ENCODE data around the gene ZNF835.
"Not testable (repeated sequence)": the region's sequence is repeated elsewhere in the genome, so short reads cannot be mapped to it uniquely, and the experiment has no call there.

Gene ZNF835

DNA sequence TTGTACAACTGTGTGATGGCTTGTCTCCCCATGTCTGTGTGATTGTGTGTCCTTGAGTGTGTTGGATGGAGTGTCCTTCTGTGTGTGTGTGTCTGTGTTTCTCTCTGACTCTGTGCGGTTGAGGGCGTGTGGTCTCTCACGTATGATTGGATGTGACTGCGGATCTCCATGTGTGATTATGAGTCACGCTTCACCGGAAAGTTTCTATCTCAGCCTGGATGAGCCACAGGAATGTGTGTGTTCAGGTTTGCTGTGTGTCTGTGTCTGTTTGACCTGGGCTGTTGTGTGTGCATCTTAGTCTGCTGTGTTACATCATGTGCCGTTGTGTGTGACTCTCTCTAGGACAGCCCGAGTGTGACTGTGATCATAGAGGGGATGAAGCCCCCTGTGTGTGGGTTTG is 15.5 kb upstream of the ZNF835 start:
- no peak overlapping the region for H3K9ac ChIP-seq (ENCODE audit: low read length)
- no peak overlapping the region for H3K4me3 ChIP-seq (ENCODE audit: low read length)
- no peaks in the 10 kb centered on the region for H3K27me3 ChIP-seq (replicated peaks; ENCODE audit: control insufficient read depth, insufficient read depth, low read length)
- peaks cover 4% of the 10 kb centered on the region for H3K9me3 ChIP-seq (ENCODE audit: control insufficient read depth, low read length)
- DNase-seq (ENCODE audit: low read depth): no peak
- no peaks in the 10 kb centered on the region for H3K36me3 ChIP-seq (ENCODE audit: control insufficient read depth, insufficient read depth, low read length, severe bottlenecking)
- H3K4me1 ChIP-seq (ENCODE audit: control insufficient read depth, insufficient read depth, low read length): no peaks in the 10 kb centered on the region

DNA sequence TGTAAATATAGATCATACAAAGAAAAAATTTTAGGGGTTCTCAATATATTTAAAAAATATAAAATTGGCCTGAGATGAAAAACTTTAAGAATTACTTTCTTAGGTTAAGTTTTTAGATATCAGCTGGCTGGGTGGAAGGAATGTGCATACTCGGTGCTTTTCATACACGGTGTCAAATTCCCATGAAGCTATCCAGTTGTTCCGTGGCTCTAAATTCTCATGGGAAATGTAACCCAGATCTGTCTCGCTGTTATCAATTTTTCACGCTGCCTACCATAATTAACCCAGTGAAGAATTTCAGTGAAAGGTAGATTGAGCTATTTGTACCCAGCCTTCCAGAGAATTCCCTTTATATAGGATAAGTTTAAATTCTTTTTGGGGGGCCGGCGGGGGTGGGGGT is 11.6 kb upstream of the ZNF835 start:
- H3K9me3 ChIP-seq (ENCODE audit: control insufficient read depth, low read length): peaks cover 4% of the 10 kb centered on the region
- no peak overlapping the region for H3K9ac ChIP-seq (ENCODE audit: low read length)
- no peaks in the 10 kb centered on the region for H3K4me1 ChIP-seq (ENCODE audit: control insufficient read depth, insufficient read depth, low read length)

DNA sequence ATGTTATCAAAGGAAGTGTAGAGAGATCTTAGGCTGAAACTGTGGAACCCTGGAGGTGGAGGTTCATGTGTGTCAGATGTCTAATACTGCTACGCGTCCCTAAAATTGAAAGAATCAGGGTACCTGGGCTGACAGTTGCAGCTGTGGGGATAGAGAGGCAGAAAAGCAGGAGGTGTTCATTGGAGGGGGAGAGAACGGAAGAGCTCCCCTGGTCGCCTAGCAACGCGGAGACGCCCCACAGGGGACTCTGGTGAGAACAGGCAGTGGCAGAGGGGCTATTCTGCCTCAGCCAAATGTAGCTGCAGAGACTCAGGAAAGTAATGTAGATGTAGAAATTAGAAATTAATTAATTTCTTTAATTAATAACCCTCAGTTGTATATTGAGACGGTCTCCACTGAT is 10.1 kb upstream of the ZNF835 start:
- Histone ChIP-seq H3K4me3 (ENCODE audit: low read length) (no peak overlapping the region), H3K9ac (ENCODE audit: low read length) (no peak overlapping the region), H3K4me1 (ENCODE audit: control insufficient read depth, insufficient read depth, low read length) (no peaks in the 10 kb centered on the region), H3K36me3 (ENCODE audit: control insufficient read depth, insufficient read depth, low read length, severe bottlenecking) (no peaks in the 10 kb centered on the region), H3K9me3 (ENCODE audit: control insufficient read depth, low read length) (peaks cover 4% of the 10 kb centered on the region), H3K27me3 (replicated peaks; ENCODE audit: control insufficient read depth, insufficient read depth, low read length) (no peaks in the 10 kb centered on the region)
- DNase-seq (ENCODE audit: low read depth): no peak

More for the DNA sequence above, 11.6 kb upstream of the ZNF835 start:
- no peak for DNase-seq (ENCODE audit: low read depth)
- H3K4me3 ChIP-seq (ENCODE audit: low read length): no peak overlapping the region
- H3K36me3 ChIP-seq (ENCODE audit: control insufficient read depth, insufficient read depth, low read length, severe bottlenecking): no peaks in the 10 kb centered on the region
- no peaks in the 10 kb centered on the region for H3K27me3 ChIP-seq (replicated peaks; ENCODE audit: control insufficient read depth, insufficient read depth, low read length)

DNA sequence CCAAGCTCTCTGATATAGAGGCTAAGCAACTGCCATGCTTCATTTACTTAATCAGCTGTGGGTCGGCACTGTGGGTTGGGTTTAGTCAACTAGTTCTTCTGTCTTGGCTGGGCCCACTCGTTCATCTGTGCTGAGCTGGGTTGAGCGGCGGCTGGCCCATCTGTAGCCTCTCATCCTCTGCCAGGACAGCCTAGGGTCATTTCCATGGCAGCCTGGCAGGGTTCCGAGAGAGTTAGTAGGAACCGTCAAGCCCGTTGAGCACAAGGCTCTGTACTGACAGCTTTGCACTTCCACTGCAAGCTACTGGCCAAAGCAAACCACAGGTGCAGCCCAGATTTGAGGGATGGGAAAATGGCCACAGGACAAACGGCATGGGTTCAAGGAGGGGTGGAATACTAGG is 6.6 kb upstream of the ZNF835 start:
- H3K4me1 ChIP-seq (ENCODE audit: control insufficient read depth, insufficient read depth, low read length): no peaks in the 10 kb centered on the region
- H3K4me3 ChIP-seq (ENCODE audit: low read length): no peak overlapping the region
- no peaks in the 10 kb centered on the region for H3K9me3 ChIP-seq (ENCODE audit: control insufficient read depth, low read length)
- H3K9ac ChIP-seq (ENCODE audit: low read length): no peak overlapping the region
- no peaks in the 10 kb centered on the region for H3K36me3 ChIP-seq (ENCODE audit: control insufficient read depth, insufficient read depth, low read length, severe bottlenecking)
- DNase-seq (ENCODE audit: low read depth): no peak
- H3K27me3 ChIP-seq (replicated peaks; ENCODE audit: control insufficient read depth, insufficient read depth, low read length): no peaks in the 10 kb centered on the region

DNA sequence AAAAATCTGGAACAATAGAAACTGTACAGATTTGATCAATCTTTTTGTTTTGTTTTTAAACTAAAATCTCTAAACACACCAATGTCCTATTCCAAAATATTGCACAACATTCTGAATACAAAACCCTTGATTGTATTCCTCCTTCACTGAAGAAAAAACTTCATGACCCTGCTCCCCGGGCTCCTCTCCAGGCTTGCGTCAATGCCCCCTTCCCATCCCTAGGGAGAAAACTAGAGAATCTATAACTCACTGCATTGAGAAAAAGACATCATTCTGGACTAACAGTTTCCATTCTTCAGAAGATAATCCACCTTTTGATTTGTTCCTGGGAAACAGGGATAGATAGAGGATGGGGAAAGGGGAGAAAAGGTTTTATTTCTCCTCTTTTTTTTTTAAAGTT is 1.1 kb upstream of the ZNF835 start:
- H3K27me3 ChIP-seq (replicated peaks; ENCODE audit: control insufficient read depth, insufficient read depth, low read length); DNase-seq (ENCODE audit: low read depth); H3K9ac ChIP-seq (ENCODE audit: low read length); H3K9me3 ChIP-seq (ENCODE audit: control insufficient read depth, low read length); H3K36me3 ChIP-seq (ENCODE audit: control insufficient read depth, insufficient read depth, low read length, severe bottlenecking); H3K4me3 ChIP-seq (ENCODE audit: low read length); H3K4me1 ChIP-seq (ENCODE audit: control insufficient read depth, insufficient read depth, low read length): not testable (repeated sequence)

DNA sequence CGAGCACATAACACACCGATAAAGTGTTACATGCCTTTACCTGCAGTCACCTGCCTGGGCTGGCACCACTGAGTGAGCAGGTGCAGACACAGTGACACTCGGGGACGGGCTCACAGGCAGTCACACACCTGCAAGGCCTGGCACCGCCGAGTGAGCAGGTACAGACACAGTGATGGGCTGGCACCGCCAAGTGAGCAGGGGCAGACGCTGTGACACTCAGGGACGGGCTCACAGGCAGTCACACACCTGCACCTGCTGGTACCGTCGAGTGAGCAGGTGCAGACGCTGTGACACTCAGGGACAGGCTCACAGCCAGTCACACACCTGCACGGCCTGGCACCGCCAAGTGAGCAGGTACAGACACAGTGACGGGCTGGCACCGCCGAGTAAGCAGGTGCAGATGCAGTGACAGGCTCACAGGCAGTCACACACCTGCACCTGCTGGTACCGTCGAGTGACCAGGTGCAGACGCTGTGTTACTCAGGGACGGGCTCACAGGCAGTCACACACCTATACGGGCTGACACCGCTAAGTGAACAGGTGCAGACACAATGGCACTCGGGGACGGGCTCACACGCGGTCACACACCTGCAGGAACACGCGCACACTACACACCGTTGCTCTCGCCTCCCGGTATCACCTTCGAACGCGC is 470 bp downstream of the ZNF835 start:
- Histone ChIP-seq H3K27me3 (replicated peaks; ENCODE audit: control insufficient read depth, insufficient read depth, low read length) (no peaks in the 10 kb centered on the region), H3K4me1 (ENCODE audit: control insufficient read depth, insufficient read depth, low read length) (peaks cover 3% of the 10 kb centered on the region), H3K9me3 (ENCODE audit: control insufficient read depth, low read length) (no peaks in the 10 kb centered on the region), H3K9ac (ENCODE audit: low read length) (peak overlapping the region; percentile 85), H3K4me3 (ENCODE audit: low read length) (peak overlapping the region; percentile 84), H3K36me3 (ENCODE audit: control insufficient read depth, insufficient read depth, low read length, severe bottlenecking) (no peaks in the 10 kb centered on the region)
- no peak for DNase-seq (ENCODE audit: low read depth)

DNA sequence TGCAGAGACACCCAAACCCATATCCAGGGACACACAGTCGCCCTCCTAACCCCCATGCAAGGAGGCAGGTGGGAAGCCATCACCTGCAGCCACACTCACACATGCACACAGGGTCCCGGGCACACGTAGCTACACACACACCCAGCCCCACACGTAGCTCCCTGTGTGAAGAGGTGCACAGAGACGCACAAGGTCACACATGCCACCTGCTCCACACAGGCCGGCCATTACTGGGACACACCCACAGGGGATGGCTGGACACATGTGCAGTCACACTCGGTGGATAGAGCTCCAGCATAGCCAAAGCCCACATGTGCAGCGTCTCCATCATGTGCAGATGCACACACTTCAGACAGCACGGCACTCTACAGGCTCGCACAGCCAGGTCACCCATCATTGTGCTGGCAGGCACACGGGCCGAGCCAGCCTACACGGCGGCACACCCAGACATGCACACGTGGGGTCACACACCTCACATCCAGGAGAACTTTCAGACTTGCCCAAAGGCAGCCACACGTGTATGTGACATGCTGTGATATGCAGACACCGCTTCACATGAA is 1.1 kb downstream of the ZNF835 start:
- no peaks in the 10 kb centered on the region for H3K36me3 ChIP-seq (ENCODE audit: control insufficient read depth, insufficient read depth, low read length, severe bottlenecking)
- peak overlapping the region; percentile 84 for H3K4me3 ChIP-seq (ENCODE audit: low read length)
- H3K9ac ChIP-seq (ENCODE audit: low read length): no peak overlapping the region
- no peaks in the 10 kb centered on the region for H3K27me3 ChIP-seq (replicated peaks; ENCODE audit: control insufficient read depth, insufficient read depth, low read length)
- peaks cover 3% of the 10 kb centered on the region for H3K4me1 ChIP-seq (ENCODE audit: control insufficient read depth, insufficient read depth, low read length)
- no peak for DNase-seq (ENCODE audit: low read depth)
- H3K9me3 ChIP-seq (ENCODE audit: control insufficient read depth, low read length): no peaks in the 10 kb centered on the region

DNA sequence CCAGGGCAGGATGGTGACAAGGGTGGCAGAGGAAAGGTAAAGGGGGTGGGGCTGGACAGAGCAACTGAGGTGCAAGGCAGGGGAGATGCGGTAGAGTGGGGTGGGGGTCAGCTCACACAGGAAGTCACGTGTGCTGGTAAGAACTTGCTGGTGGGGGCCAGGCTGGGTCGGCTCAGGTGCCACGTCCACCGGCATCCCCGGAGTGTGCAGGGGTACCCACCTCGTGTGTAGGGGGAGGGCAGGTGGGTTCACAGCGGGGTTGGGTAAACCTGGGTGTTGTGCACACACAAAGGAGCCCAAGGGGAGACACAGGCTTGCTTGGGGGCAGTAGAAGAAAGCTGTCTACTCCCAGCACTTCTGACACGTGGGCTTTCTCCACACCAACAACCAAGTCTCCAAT is 2.9 kb downstream of the ZNF835 start:
- H3K9ac ChIP-seq (ENCODE audit: low read length): no peak overlapping the region
- DNase-seq (ENCODE audit: low read depth): no peak
- no peaks in the 10 kb centered on the region for H3K27me3 ChIP-seq (replicated peaks; ENCODE audit: control insufficient read depth, insufficient read depth, low read length)

DNA sequence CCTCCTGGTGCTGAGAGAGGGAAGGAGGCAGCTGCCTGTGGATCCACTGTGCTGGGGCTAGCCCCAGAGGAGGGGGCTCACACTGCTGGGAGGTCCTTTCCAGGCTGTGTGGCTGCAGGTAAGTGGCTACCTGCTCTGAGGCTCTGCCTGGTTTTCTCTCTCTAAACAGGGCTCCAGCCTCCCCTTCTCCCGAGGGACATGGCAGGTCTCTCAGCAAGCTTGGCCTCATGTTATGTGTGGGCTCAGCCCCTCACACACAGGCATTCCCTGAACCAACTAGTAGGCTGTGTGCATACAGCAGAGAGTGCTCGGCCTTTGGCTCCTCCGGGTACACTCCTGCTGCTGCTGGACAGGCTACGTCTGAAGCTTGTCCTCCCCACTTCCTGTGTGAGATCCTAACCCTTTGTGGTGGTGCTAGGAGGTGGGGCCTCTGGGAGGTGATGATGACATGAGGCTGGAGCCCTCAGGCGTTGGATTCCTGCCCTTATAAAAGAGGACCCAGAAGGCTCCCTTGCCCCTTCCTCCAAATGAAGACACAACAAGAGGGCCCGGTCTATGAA is 4.2 kb downstream of the ZNF835 start:
- DNase-seq (ENCODE audit: low read depth): no peak
- Histone ChIP-seq H3K4me3 (ENCODE audit: low read length) (no peak overlapping the region), H3K27me3 (replicated peaks; ENCODE audit: control insufficient read depth, insufficient read depth, low read length) (no peaks in the 10 kb centered on the region), H3K4me1 (ENCODE audit: control insufficient read depth, insufficient read depth, low read length) (peaks cover 3% of the 10 kb centered on the region), H3K9ac (ENCODE audit: low read length) (no peak overlapping the region), H3K36me3 (ENCODE audit: control insufficient read depth, insufficient read depth, low read length, severe bottlenecking) (no peaks in the 10 kb centered on the region), H3K9me3 (ENCODE audit: control insufficient read depth, low read length) (no peaks in the 10 kb centered on the region)

More for the DNA sequence above, 2.9 kb downstream of the ZNF835 start:
- Histone ChIP-seq H3K36me3 (ENCODE audit: control insufficient read depth, insufficient read depth, low read length, severe bottlenecking) (no peaks in the 10 kb centered on the region), H3K9me3 (ENCODE audit: control insufficient read depth, low read length) (no peaks in the 10 kb centered on the region), H3K4me1 (ENCODE audit: control insufficient read depth, insufficient read depth, low read length) (peaks cover 3% of the 10 kb centered on the region), H3K4me3 (ENCODE audit: low read length) (no peak overlapping the region)

DNA sequence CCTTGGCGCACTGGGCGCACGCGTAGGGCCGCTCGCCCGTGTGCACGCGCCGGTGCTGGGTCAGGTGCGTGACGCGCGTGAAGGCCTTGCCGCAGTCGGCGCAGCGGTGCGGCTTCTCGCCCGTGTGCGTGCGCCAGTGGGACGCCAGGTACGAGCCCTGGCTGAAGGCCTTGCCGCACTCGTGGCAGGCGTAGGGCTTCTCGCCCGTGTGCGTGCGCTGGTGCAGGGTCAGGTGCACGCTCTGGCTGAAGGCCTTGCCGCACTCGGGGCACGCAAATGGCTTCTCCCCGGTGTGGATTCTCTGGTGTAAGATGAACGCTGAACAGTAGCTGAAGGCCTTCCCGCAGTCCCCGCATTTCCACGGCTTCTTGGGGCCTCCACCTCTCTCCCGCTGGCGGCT is 7.0 kb downstream of the ZNF835 start:
- H3K4me3 ChIP-seq (ENCODE audit: low read length): no peak overlapping the region
- no peaks in the 10 kb centered on the region for H3K27me3 ChIP-seq (replicated peaks; ENCODE audit: control insufficient read depth, insufficient read depth, low read length)
- no peak overlapping the region for H3K9ac ChIP-seq (ENCODE audit: low read length)
- H3K36me3 ChIP-seq (ENCODE audit: control insufficient read depth, insufficient read depth, low read length, severe bottlenecking): no peaks in the 10 kb centered on the region
- DNase-seq (ENCODE audit: low read depth): no peak
- H3K4me1 ChIP-seq (ENCODE audit: control insufficient read depth, insufficient read depth, low read length): no peaks in the 10 kb centered on the region
- no peaks in the 10 kb centered on the region for H3K9me3 ChIP-seq (ENCODE audit: control insufficient read depth, low read length)

DNA sequence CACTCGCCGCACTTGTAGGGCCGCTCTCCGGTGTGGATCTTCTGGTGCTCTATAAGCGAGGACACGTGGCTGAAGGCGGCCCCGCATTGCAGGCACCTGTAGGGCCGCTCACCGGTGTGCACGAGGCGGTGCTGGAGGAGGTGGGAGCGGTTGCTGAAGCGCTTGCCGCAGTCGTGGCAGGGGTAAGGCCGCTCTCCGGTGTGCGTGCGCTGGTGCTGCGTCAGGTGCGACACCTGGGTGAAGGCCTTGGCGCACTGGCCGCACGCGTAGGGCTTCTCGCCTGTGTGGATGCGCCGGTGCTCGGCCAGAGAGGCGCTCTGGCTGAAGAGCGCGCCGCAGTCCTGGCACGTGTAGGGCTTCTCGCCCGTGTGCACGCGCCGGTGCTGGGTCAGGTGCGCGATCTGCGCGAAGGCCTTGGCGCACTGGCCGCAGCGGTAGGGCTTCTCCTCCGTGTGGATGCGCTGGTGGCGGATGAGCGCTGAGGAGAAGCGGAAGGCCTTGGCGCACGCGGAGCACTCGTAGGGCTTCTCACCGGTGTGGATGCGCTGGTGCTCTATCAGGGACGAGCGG is 7.5 kb downstream of the ZNF835 start:
- no peaks in the 10 kb centered on the region for H3K36me3 ChIP-seq (ENCODE audit: control insufficient read depth, insufficient read depth, low read length, severe bottlenecking)
- no peaks in the 10 kb centered on the region for H3K4me1 ChIP-seq (ENCODE audit: control insufficient read depth, insufficient read depth, low read length)
- no peak overlapping the region for H3K4me3 ChIP-seq (ENCODE audit: low read length)
- no peak for DNase-seq (ENCODE audit: low read depth)
- no peaks in the 10 kb centered on the region for H3K9me3 ChIP-seq (ENCODE audit: control insufficient read depth, low read length)
- no peaks in the 10 kb centered on the region for H3K27me3 ChIP-seq (replicated peaks; ENCODE audit: control insufficient read depth, insufficient read depth, low read length)
- no peak overlapping the region for H3K9ac ChIP-seq (ENCODE audit: low read length)

All from adipocyte (in vitro differentiated cells).